Gastrocnemius medialis (tissue), 4 donors: Measurements from ENCODE around the gene MORN1. TPM values are rescaled to one million over a fixed set of nuclear protein-coding genes. Genes with fewer than 3 reads are reported as not detected.

Experiments used
- ATAC-seq, 2 donors: fragments of 150-250 bp; one replicate each; pipeline ENCODE4 v1.9.1; 2016
- DNase-seq, 2 donors: peaks; one replicate each; pipeline ENCODE4 v3.0.0-alpha.2; 2019
- H3K27ac ChIP-seq, 4 donors: fragments of 200-600 bp; sonication (generic); 1 replicate in 1 of 4; 2 replicates in 3 of 4; pipeline ENCODE4 v1.5.1; 2016 to 2018; ENCODE audit warnings: mild to moderate bottlenecking in 2 of 4, moderate library complexity in 1 of 4
- H3K27me3 ChIP-seq, 3 donors: fragments of 200-600 bp; sonication (generic) in 2 of 3; 1 replicate in 1 of 3; 2 replicates in 2 of 3; pipeline versions ENCODE4 v1.5.1 to v1.6.0; 2016 to 2019; ENCODE audit warnings: mild to moderate bottlenecking in 1 of 3, moderate library complexity in 1 of 3
- H3K36me3 ChIP-seq, 2 donors: fragments of 200-600 bp; sonication (generic) in 1 of 2; one replicate each; pipeline ENCODE4 v1.5.1; 2017 to 2018
- H3K4me1 ChIP-seq, 2 donors: fragments of 200-600 bp; sonication (generic) in 1 of 2; one replicate each; pipeline ENCODE4 v1.5.1; 2016 to 2017; ENCODE audit warnings: mild to moderate bottlenecking in 2 of 2
- H3K4me3 ChIP-seq, 4 donors: fragments of 200-600 bp; sonication (generic) in 3 of 4; 1 replicate in 1 of 4; 2 replicates in 3 of 4; pipeline ENCODE4 v1.5.1; 2016 to 2019; ENCODE audit warnings: mild to moderate bottlenecking in 2 of 4
- H3K9me3 ChIP-seq, 3 donors: fragments of 200-600 bp; sonication (generic) in 2 of 3; 1 replicate in 1 of 3; 2 replicates in 2 of 3; pipeline ENCODE4 v1.5.1; 2016 to 2019
- CTCF ChIP-seq, 5 experiments: fragments of 450-650 bp in 3 of 5; fragments of 200-600 bp in 2 of 5; sonication (generic) in 2 of 5; IDR thresholded peaks in 4 of 5; conservative IDR thresholded peaks in 1 of 5; 1 replicate in 4 of 5; 2 replicates in 1 of 5; pipeline ENCODE4 v1.5.1; 2016 to 2019; ENCODE audit warnings: antibody characterized with exemption in 5 of 5, mild to moderate bottlenecking in 3 of 5, moderate library complexity in 3 of 5
- POLR2A ChIP-seq, 2 donors: fragments of 450-650 bp; IDR thresholded peaks; one replicate each; pipeline ENCODE4 v1.6.1; 2017; ENCODE audit warnings: antibody characterized with exemption in 2 of 2, mild to moderate bottlenecking in 2 of 2, moderate library complexity in 2 of 2
- in situ Hi-C, 4 donors: fragments of 200-750 bp; cut with MboI; loops; one replicate each; pipeline versions ENCODE4 v1.15.0 to v1.8.0; 2017; ENCODE audit warnings: low sequenced_read_pairs in 4 of 4
- intact Hi-C: fragments of 100-400 bp; cut with DNase I; formaldehyde crosslinking; loops from one replicate; pipeline ENCODE4 v1.15.1; 2023; ENCODE audit warnings: low total_unique reads
- total RNA-seq, 4 donors: library from RNA; depleted of rRNA; stranded (reverse); fragments of >200 nt; gene quantifications; one replicate each; pipeline versions ENCODE4 v1.1.0 to v1.2.3, GENCODE V29; 2016

The MORN1 gene
- total RNA-seq, 4 donors from 2014 or later, result 1.9 to 4.7 (median 3.5) TPM

GRCh38 chr1:2363847-2364513 lies 27.4 kb downstream of the MORN1 start:
- H3K4me3 ChIP-seq, result no peak overlapping the region
- in situ Hi-C loops, result no loop called here
- TF ChIP-seq CTCF (IDR thresholded peaks at IDR 0.05 in 4 of 5, conservative IDR thresholded peaks at IDR 0.05 in 1 of 5), result no peak
- TF ChIP-seq POLR2A (IDR thresholded peaks at IDR 0.05), result no peak
- H3K4me1 ChIP-seq, result no peaks in the 10 kb centered on the region
- no peaks in the 10 kb centered on the region for H3K9me3 ChIP-seq
- ATAC-seq (no peak), DNase-seq (no peak)
- intact Hi-C loops, result no loop called here
- H3K27me3 ChIP-seq, result no peaks in the 10 kb centered on the region
- H3K36me3 ChIP-seq, result no peaks in the 10 kb centered on the region
- H3K27ac ChIP-seq, result no peak overlapping the region

- DNase-seq (no peak), ATAC-seq (no peak)
- Histone ChIP-seq H3K4me1 (no peaks in the 10 kb centered on the region), H3K27ac (no peak overlapping the region), H3K27me3 (no peaks in the 10 kb centered on the region), H3K4me3 (no peak overlapping the region), H3K9me3 (no peaks in the 10 kb centered on the region), H3K36me3 (no peaks in the 10 kb centered on the region)
- intact Hi-C loops (no loop called here), in situ Hi-C loops (no loop called here)
- no peak for TF ChIP-seq CTCF (IDR thresholded peaks at IDR 0.05 in 4 of 5, conservative IDR thresholded peaks at IDR 0.05 in 1 of 5)
- no peak for TF ChIP-seq POLR2A (IDR thresholded peaks at IDR 0.05)
Observed at GRCh38 chr1:2360588-2361364, 30.6 kb downstream of the MORN1 start.

GRCh38 chr1:2358651-2359640 lies 32.4 kb downstream of the MORN1 start:
- Histone ChIP-seq H3K36me3 (no peaks in the 10 kb centered on the region), H3K9me3 (no peaks in the 10 kb centered on the region), H3K27ac (no peak overlapping the region), H3K27me3 (no peaks in the 10 kb centered on the region), H3K4me3 (no peak overlapping the region), H3K4me1 (no peaks in the 10 kb centered on the region)
- intact Hi-C loops (no loop called here), in situ Hi-C loops (no loop called here)
- DNase-seq (no peak), ATAC-seq (no peak)
- TF ChIP-seq CTCF (IDR thresholded peaks at IDR 0.05 in 4 of 5, conservative IDR thresholded peaks at IDR 0.05 in 1 of 5) (no peak), POLR2A (IDR thresholded peaks at IDR 0.05) (no peak)

GRCh38 chr1:2358072-2358471 lies 33.3 kb downstream of the MORN1 start:
- Histone ChIP-seq H3K27me3 (no peaks in the 10 kb centered on the region), H3K4me3 (no peak overlapping the region), H3K27ac (no peak overlapping the region), H3K36me3 (no peaks in the 10 kb centered on the region), H3K9me3 (no peaks in the 10 kb centered on the region), H3K4me1 (no peaks in the 10 kb centered on the region)
- intact Hi-C loops, result no loop called here
- DNase-seq (no peak), ATAC-seq (no peak)
- in situ Hi-C loops, result no loop called here
- no peak for TF ChIP-seq CTCF (IDR thresholded peaks at IDR 0.05 in 4 of 5, conservative IDR thresholded peaks at IDR 0.05 in 1 of 5)
- TF ChIP-seq POLR2A (IDR thresholded peaks at IDR 0.05), result no peak
